ENCODE measurements around the gene CELF1. TPM values are rescaled to one million over a fixed set of nuclear protein-coding genes. Genes with fewer than 3 reads are reported as not detected.

CELF1 gene
- total RNA-seq, 4 donors from 2014 or later: 51.2 to 138 (median 121) TPM

DNA sequence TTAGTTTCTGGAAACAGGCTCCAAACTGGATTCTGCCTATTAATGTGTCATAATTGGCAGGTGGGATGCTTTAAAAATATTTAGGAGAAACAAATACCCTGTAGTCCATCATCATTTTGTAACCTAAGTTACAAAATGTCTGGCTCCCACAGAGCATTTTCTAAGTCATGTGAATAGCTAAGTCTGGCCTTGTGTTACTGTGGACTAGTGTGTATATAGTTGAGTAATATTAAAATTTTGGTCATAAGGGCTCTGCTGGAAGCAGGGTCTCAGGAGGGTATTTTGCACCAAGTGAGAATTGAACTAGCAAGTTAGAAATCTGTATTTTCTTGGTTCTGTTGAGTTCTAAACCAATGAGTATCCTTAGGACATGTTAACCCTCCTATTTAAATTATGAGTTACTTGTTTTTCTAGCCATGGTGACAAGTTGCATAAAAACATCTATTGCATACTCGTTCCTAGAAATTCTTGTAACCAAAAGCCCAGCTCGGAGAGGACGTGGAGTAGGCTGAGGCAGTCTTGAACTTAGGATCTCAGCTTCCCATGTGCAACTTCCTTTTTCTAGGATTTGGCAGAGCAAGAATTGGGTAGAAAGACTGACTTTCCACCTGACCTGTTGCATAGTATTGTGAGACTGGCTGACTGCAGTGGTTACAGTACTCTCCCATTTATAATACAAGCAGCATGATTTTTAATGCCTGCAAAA lies 17.9 kb upstream of the CELF1 start:
- no peaks in the 10 kb centered on the region for H3K36me3 ChIP-seq

DNA sequence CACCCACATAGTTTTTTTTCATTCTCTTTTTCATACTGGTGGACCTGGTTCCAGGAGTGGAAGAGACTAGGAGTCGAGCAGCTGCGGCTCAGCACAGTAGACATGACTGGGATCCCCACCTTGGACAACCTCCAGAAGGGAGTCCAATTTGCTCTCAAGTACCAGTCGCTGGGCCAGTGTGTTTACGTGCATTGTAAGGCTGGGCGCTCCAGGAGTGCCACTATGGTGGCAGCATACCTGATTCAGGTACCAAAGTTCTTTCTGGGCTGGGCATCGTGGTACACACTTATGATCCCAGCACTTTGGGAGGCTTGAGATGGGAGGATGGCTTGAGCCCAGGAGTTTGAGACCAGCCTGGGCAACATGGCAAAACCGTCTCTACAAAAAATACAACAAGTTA lies 16.7 kb upstream of the CELF1 start:
- Histone ChIP-seq H3K36me3 (no peaks in the 10 kb centered on the region), H3K9me3 (no peaks in the 10 kb centered on the region)
- TF ChIP-seq, protein P1, sequence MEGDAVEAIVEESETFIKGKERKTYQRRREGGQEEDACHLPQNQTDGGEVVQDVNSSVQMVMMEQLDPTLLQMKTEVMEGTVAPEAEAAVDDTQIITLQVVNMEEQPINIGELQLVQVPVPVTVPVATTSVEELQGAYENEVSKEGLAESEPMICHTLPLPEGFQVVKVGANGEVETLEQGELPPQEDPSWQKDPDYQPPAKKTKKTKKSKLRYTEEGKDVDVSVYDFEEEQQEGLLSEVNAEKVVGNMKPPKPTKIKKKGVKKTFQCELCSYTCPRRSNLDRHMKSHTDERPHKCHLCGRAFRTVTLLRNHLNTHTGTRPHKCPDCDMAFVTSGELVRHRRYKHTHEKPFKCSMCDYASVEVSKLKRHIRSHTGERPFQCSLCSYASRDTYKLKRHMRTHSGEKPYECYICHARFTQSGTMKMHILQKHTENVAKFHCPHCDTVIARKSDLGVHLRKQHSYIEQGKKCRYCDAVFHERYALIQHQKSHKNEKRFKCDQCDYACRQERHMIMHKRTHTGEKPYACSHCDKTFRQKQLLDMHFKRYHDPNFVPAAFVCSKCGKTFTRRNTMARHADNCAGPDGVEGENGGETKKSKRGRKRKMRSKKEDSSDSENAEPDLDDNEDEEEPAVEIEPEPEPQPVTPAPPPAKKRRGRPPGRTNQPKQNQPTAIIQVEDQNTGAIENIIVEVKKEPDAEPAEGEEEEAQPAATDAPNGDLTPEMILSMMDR (IDR thresholded peaks at IDR 0.05): no peak

More for the DNA sequence above, 17.9 kb upstream of the CELF1 start:
- no peak overlapping the region for H3K27ac ChIP-seq
- intact Hi-C loops (cut with DNase I; ENCODE audit: low total_unique reads): no loop called here
- H3K4me3 ChIP-seq: no peak overlapping the region
- TF ChIP-seq POLR2A (IDR thresholded peaks at IDR 0.05): no peak
- TF ChIP-seq, protein P1 (IDR thresholded peaks at IDR 0.05): no peak
- no peaks in the 10 kb centered on the region for H3K27me3 ChIP-seq
- H3K9me3 ChIP-seq: no peaks in the 10 kb centered on the region
- no peak for DNase-seq
- no peaks in the 10 kb centered on the region for H3K4me1 ChIP-seq

DNA sequence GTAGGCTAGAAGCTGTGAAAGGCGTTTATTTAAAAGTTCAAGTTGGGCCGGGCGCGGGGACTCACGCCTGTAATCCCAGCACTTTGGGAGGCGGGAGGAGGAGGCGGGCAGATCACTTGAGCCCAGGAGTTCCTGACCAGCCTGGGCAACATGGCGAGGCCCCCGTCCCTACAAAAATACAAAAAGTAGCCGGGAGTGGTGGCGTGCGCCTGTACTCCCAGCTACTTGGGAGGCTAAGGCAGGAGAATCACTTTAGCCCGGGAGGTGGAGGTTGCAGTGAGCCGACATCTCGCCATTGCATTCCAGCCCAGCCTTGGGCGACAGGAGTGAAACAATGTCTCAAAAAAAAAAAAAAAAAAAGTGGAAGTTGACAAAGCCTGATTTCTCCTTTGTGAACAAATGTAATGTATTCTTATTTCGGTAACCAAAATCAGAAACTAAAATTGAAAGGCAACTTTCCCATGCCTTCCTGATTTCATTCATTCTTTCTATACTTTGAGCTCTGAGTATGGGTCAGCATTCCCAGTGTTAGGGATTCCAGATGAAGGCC lies 13.3 kb upstream of the CELF1 start:
- no peak for TF ChIP-seq POLR2A (IDR thresholded peaks at IDR 0.05)
- TF ChIP-seq, protein P1 (IDR thresholded peaks at IDR 0.05): no peak
- Histone ChIP-seq H3K27me3 (no peaks in the 10 kb centered on the region), H3K27ac (peak overlapping the region; percentile 84 to 88), H3K4me3 (peak overlapping the region; percentile 70 to 93), H3K4me1 (peaks cover 5% of the 10 kb centered on the region in 2 donors), H3K9me3 (no peaks in the 10 kb centered on the region), H3K36me3 (no peaks in the 10 kb centered on the region)
- DNase-seq: no peak
- intact Hi-C loops (cut with DNase I; ENCODE audit: low total_unique reads): no loop called here

More for the DNA sequence above, 16.7 kb upstream of the CELF1 start:
- DNase-seq: no peak
- Histone ChIP-seq H3K4me1 (peaks cover 5% of the 10 kb centered on the region in 2 donors), H3K27me3 (no peaks in the 10 kb centered on the region), H3K27ac (no peak overlapping the region), H3K4me3 (no peak overlapping the region)
- intact Hi-C loops (cut with DNase I; ENCODE audit: low total_unique reads): no loop called here

DNA sequence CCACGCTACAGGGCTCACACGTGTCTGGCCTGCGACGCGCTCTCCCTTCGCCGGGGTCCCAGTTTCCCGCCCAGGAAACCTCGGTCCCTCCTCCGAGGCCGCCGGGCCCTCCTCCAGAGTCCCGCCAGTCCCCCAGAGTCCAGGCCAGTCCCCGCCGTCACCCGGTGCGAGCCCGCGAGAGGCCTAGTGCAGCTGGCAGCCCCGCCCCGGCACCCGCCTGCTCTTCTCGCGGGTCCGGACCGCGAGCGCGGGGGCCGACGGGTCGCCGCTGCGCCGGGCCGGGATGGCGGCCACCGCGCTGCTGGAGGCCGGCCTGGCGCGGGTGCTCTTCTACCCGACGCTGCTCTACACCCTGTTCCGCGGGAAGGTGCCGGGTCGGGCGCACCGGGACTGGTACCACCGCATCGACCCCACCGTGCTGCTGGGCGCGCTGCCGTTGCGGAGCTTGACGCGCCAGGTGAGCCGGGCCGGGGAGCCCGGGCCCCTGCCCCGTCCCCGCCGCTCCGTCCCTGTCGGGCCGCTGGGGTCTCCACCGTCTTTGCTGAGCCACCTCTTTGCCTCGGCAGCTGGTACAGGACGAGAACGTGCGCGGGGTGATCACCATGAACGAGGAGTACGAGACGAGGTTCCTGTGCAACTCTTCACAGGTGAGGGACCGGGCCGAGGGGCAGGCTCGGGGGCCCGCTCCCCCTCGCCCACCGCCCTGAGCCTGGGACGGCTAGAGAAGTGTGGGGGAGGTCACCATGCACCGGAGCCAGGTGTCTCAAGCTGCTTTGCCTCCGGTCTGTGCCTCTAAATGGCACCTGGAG lies 12.6 kb upstream of the CELF1 start, which contains the start of gene PTPMT1:
PTPMT1 (plus strand) TSS at position 260 of the 809 bp plus-strand sequence; CDS start at position 284, 24 bp downstream.
- intact Hi-C loops (cut with DNase I; ENCODE audit: low total_unique reads): no loop called here
- H3K36me3 ChIP-seq: no peaks in the 10 kb centered on the region
- H3K4me1 ChIP-seq: peaks cover 5% of the 10 kb centered on the region in 2 donors
- H3K27me3 ChIP-seq: no peaks in the 10 kb centered on the region
- H3K4me3 ChIP-seq: peak within 1 kb of the TSS; percentile 70 to 93
- H3K27ac ChIP-seq: peak within 1 kb of the TSS; percentile 84 to 88
- TF ChIP-seq, protein P1 (IDR thresholded peaks at IDR 0.05): no peak
- TF ChIP-seq POLR2A (IDR thresholded peaks at IDR 0.05): peak in 1 of 2 donors; percentile 27
- H3K9me3 ChIP-seq: no peaks in the 10 kb centered on the region
- DNase-seq: peak; percentile 59 to 68

All from uterus (tissue), 4 donors.